CD4-positive, alpha-beta T cell treated with Interleukin-10 for 1 hour (primary cell): ENCODE results near the gene COPS7A.

Experiments used
- DNase-seq: peaks from one replicate; pipeline ENCODE4 v3.0.0-alpha.2; 2020

Gene COPS7A, protein sequence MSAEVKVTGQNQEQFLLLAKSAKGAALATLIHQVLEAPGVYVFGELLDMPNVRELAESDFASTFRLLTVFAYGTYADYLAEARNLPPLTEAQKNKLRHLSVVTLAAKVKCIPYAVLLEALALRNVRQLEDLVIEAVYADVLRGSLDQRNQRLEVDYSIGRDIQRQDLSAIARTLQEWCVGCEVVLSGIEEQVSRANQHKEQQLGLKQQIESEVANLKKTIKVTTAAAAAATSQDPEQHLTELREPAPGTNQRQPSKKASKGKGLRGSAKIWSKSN

DNA sequence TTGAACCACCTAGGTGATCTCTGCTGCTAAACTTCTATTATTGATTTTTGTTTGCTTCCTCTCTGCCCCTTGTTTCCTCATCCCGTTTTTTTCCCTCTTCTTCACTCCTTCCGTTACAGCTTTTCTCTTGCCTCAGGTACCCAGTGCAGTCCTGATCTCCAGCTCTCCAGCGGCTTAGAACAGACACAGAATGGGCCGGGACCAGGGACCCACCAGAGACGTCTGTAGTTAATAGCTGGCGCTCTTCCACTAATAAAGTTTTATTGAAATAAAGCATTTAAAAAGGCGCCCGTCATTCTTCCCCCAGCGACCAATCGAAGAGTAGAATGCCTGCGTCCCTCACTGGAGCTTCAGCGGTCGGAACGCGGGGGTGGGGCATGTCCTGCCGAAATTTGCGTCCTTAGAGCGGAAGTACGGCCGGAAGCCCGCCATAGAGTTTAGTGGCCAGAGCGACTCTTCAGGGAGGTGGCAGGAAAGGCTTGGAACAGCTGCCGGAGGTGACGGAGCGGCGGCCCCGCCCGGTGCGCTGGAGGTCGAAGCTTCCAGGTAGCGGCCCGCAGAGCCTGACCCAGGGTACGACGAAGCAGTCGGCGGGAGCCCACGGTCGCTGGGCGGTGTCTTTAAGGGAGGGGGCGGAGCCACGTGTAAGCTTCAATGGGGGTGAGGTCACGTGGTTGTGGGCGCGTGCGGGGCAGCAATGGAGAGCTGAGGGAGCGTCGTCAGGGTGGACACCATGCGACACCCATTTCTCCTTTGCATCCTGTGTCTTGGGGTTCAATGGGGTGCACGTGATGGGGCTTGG lies at the start of gene COPS7A:
Gene COPS7A (plus strand): TSS at position 440 of the 802 bp plus-strand sequence. CDS start 611 bp downstream, outside the sequence.
- peak; percentile 98 for DNase-seq

- no peak for DNase-seq
Measured at GRCh38 chr12:6676962-6677361, 46.9 kb upstream of the COPS7A start.

GRCh38 chr12:6684609-6685008 lies 39.2 kb upstream of the COPS7A start:
- peak; percentile 75 for DNase-seq

- DNase-seq: no peak
Measured at GRCh38 chr12:6685814-6686213, 38.0 kb upstream of the COPS7A start.

DNA sequence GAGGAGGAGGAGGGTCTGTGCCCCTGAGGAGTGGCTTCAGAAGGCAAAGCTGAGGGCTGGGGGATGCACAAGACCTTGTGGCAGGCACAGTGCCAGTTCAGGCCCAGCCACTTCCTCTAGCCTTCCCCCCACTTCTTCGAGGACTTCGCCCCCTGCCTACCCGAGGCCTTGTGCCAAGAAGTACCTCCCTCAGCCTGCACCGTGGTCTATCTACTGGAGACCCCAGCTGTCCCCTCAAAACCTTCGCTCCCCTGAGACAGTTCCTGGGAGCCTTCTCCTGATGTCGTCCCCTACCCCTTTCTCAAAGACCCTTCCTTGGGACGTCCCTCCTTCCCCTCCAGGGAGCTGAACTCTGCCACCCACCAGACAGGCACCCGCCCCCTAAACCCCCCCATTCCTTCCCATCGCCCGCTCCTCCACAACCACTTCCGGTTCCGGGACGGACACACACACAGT lies 35.3 kb upstream of the COPS7A start:
- DNase-seq: peak; percentile 53

- peak; percentile 98 for DNase-seq
Measured at GRCh38 chr12:6688999-6689882, 34.6 kb upstream of the COPS7A start, which contains the start of gene ZNF384. ZNF384 (minus strand) TSS chr12:6689375; CDS start chr12:6679520, 9,855 bp downstream.

- DNase-seq: no peak
Measured at GRCh38 chr12:6691473-6691872, 32.4 kb upstream of the COPS7A start.

- DNase-seq: no peak
Measured at GRCh38 chr12:6692888-6693287, 31.0 kb upstream of the COPS7A start.

GRCh38 chr12:6693832-6694355 lies 30.0 kb upstream of the COPS7A start:
- DNase-seq: no peak

- DNase-seq: no peak
Measured at GRCh38 chr12:6694701-6695100, 29.1 kb upstream of the COPS7A start.

GRCh38 chr12:6695313-6696045 lies 28.4 kb upstream of the COPS7A start:
- no peak for DNase-seq

GRCh38 chr12:6696690-6697583 lies 26.9 kb upstream of the COPS7A start:
- no peak for DNase-seq

DNA sequence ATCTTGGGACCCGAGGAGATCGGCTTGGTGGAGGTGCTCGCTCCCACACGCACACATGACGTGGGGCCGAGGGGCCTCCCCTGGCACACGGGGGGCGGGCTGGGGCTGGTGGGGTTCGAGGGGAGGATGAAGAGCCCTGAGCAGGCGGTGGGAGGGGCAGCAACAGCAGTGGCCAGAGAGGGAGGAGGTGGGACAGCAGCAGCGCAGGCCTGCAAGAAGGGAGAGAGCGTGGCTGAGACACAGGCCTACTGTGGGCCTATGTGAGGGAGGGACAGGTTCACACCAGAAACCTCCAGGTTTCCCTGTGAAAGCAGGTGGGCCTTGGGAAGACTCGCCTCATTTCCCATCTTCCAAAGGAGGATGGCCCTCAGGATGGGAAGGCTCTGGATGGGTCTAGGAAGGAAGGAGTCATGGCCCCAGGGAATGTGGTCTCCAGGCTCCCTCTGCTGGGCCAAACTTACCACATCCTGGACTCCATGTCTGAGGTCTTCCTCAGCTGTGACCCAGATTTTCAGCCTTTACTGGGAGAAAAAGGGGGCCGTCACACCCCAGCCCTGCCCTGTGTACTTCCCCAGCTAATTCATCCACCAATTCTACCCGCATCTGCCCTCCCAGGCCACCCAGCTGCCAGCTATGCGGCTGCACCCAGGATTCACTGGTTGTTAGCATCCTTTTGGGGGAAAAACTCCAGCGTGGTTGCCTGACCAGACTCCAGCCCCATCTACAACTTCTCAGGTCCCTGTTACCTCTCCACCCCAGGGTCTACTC lies 26.1 kb upstream of the COPS7A start:
- peak; percentile 36 for DNase-seq

DNA sequence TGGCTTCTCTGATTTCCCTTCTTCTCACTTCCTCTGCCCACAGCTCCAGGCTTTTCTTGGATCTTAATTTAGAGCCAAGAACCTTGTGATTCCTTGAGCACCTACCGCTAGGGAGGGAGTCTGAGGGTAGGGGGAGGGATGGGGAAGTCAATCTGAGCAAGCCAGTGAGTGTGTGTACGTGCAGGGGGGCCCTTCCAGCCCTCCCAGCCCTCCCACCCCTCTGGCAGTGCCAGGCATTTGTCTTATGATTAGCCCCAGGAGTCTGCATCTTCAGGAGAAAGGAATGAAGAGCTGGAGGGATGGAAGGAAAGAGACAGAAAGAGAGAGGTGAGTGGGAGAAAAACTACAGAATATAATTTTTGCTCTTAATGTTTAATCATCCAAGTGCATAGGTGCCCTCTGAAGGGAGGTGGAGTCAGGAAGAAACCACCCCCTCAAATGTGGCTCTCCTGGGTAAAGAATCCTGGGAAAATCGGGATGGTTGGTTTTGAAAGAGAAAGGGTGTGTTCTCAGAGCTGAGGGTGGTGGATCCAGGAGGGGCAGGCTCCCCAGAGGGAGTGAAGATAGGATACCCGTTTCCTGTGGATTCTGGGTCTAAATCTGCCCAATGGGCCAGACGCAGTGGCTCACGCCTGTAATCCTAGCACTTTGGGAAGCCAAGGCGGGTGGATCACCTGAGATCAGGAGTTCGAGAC lies 25.3 kb upstream of the COPS7A start:
- DNase-seq: no peak

- no peak for DNase-seq
Measured at GRCh38 chr12:6699259-6699988, 24.4 kb upstream of the COPS7A start.

DNA sequence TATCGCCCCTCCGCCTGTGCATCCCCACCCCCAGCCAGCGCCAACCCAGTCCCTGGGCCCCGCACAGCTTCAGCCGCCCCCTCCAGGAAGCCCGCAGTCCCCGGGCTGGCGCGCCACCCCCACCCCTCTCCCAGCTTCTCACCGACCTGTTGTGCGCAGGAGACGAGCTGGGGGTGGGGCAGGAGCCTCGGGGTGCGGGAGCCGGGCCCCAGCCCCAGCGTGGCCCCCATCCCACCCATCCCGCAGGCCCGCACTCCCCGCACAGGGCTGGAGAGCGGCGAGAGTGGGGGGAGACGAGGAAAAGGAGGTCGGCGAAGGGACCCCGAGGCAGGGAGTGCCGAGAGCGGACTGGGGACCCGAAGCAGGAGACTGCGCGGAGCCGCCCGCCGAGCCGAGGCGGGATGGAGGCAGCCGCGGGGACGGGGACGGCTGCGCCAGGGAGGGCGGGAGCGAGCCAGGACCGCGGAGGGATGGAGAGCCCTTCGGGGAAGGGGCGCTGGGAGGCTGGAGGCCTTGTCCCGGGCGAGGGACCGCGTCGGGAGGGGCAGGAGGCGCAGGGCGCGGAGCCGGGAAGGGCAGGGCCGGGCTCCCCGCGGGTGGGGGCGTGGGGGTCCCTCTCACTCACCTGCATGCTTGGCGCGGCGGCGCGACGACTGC lies 23.7 kb upstream of the COPS7A start:
- DNase-seq: no peak

DNA sequence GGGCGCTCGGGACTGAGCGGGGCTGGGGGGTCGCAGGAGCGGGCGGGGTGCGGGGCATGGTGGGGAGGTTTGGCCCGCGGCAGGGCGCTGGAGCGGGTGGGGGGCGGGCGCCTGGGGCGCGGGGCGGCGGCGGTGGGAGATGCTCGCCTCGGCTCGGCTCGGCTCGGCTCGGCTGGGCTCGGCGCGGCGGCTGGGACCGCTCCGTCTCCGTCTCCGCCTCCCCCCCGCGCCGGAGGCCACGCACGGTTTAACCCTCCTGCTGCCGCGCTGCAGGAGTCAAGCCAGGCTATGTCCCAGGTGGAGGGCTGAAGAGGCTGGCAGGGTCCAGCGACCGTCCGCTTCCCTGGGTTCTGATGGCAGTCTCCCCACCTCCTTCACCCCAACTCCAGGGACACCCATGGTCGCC lies 23.2 kb upstream of the COPS7A start, which contains the start of gene PIANP:
Gene PIANP (minus strand): TSS at position 170 of the 406 bp plus-strand sequence. CDS start 2,754 bp downstream, outside the sequence.
- DNase-seq: peak; percentile 47
